GM19240 (cell line): ENCODE measurements around the gene C13orf42.

Source experiments
- DNase-seq: peaks from one replicate; pipeline ENCODE4 v3.0.0; 2011; ENCODE audit warnings: low spot score; ENCODE audit not compliant: insufficient read length

Gene C13orf42

GRCh38 chr13:51066091-51066831 lies 44.8 kb downstream of the C13orf42 start:
- no peak for DNase-seq

GRCh38 chr13:51065372-51066090 lies 45.5 kb downstream of the C13orf42 start:
- no peak for DNase-seq

GRCh38 chr13:51064753-51065152 lies 46.3 kb downstream of the C13orf42 start:
- no peak for DNase-seq

- no peak for DNase-seq
Measured at GRCh38 chr13:51063909-51064308, 47.2 kb downstream of the C13orf42 start.

- DNase-seq = no peak
Measured at GRCh38 chr13:51058461-51059167, 52.5 kb downstream of the C13orf42 start.

- DNase-seq = no peak
Measured at GRCh38 chr13:51057906-51058305, 53.2 kb downstream of the C13orf42 start.

GRCh38 chr13:51057001-51057400 lies 54.1 kb downstream of the C13orf42 start:
- DNase-seq = no peak

GRCh38 chr13:51052581-51052980 lies 58.5 kb downstream of the C13orf42 start:
- no peak for DNase-seq

GRCh38 chr13:51050021-51050830 lies 60.8 kb downstream of the C13orf42 start:
- DNase-seq = no peak

- no peak for DNase-seq
Measured at GRCh38 chr13:51048616-51049015, 62.5 kb downstream of the C13orf42 start.

GRCh38 chr13:51048166-51048461 lies 63.0 kb downstream of the C13orf42 start:
- DNase-seq = no peak

- no peak for DNase-seq
Measured at GRCh38 chr13:51047434-51048165, 63.5 kb downstream of the C13orf42 start.

GRCh38 chr13:51045451-51045850 lies 65.6 kb downstream of the C13orf42 start:
- no peak for DNase-seq

GRCh38 chr13:51044023-51044665 lies 66.9 kb downstream of the C13orf42 start:
- no peak for DNase-seq

GRCh38 chr13:51043310-51043709 lies 67.8 kb downstream of the C13orf42 start:
- DNase-seq = no peak

- no peak for DNase-seq
Measured at GRCh38 chr13:51041710-51042109, 69.4 kb downstream of the C13orf42 start.

GRCh38 chr13:51041126-51041525 lies 69.9 kb downstream of the C13orf42 start:
- DNase-seq = no peak

- no peak for DNase-seq
Measured at GRCh38 chr13:51040431-51040830, 70.6 kb downstream of the C13orf42 start.

- no peak for DNase-seq
Measured at GRCh38 chr13:51036418-51036817, 74.7 kb downstream of the C13orf42 start.

- DNase-seq = no peak
Measured at GRCh38 chr13:51035978-51036377, 75.1 kb downstream of the C13orf42 start.
